Astrocyte (in vitro differentiated cells and primary cell): Measurements from ENCODE around the gene PRDM15.

Experiments
- CTCF ChIP-seq: IDR thresholded peaks from 2 replicates; pipeline ENCODE4 v1.5.1; 2011; ENCODE audit warnings: low read depth, mild to moderate bottlenecking, inconsistent platforms, low read length, moderate library complexity; ENCODE audit not compliant: insufficient read depth
- EZH2 ChIP-seq: IDR thresholded peaks from 2 replicates; pipeline ENCODE4 v1.6.1; 2012; ENCODE audit warnings: mild to moderate bottlenecking, low read length, inconsistent platforms; ENCODE audit not compliant: insufficient read depth

GRCh38 chr21:41926807-41927171, 47.6 kb upstream of the PRDM15 start:
- no peak for TF ChIP-seq CTCF
- no peak for TF ChIP-seq EZH2
